A549 (cell line): ENCODE measurements around the gene FBXO22. TPM values are rescaled to one million over a fixed set of nuclear protein-coding genes. Genes with fewer than 3 reads are reported as not detected.
"Not testable (repeated sequence)": the region's sequence is repeated elsewhere in the genome, so short reads cannot be mapped to it uniquely, and the experiment has no call there.

Source experiments
- ATAC-seq, 2 experiments: fragments of 200-7000 bp in 1 of 2; fragments of >200 bp in 1 of 2; cut with Nextera tagmentation in 1 of 2; cut with Tn5 transposase in 1 of 2; 3 replicates each; pipeline versions ENCODE4 v1.8.0 to v1.9.1; 2018 to 2020; ENCODE audit warnings: mild to moderate bottlenecking in 1 of 2, moderate library complexity in 1 of 2
- CTCF ChIA-PET: fragments of 300-600 bp; sonication (Branson Sonifier 250); formaldehyde crosslinking; extraction: SDS; loops from one replicate; lab custom pipeline; 2021; ENCODE audit warnings: antibody characterized with exemption, inconsistent platforms; lab: Yijun Ruan, JAX
- POLR2A ChIA-PET: fragments of 350-600 bp; formaldehyde crosslinking; extraction: SDS; loops from one replicate; lab custom pipeline; 2021; ENCODE audit warnings: antibody characterized with exemption, inconsistent platforms; lab: Yijun Ruan, JAX
- DNase-seq, 2 experiments: peaks; one replicate each; pipeline versions ENCODE4 v3.0.0 to v3.0.0-alpha.2; 2011 to 2016; ENCODE audit warnings: low read depth in 1 of 2, low spot score in 1 of 2
- FAIRE-seq: peaks from 2 replicates; lab custom pipeline; 2011; peaks lifted over from hg19 to GRCh38; lab: Jason Lieb, UNC
- H3K27ac ChIP-seq, 2 experiments: fragments of >200 bp; sonication (Bioruptor Twin); formaldehyde crosslinking; 3 replicates each; pipeline ENCODE4 v1.5.1; 2016 to 2017
- H3K4me1 ChIP-seq: fragments of >200 bp; sonication (Bioruptor Twin); formaldehyde crosslinking; 3 replicates; pipeline ENCODE4 v1.6.1; 2016
- H3K4me2 ChIP-seq: fragments of >200 bp; sonication (Bioruptor Twin); formaldehyde crosslinking; 3 replicates; pipeline ENCODE4 v1.6.1; 2016
- H3K4me3 ChIP-seq: fragments of >200 bp; sonication (Bioruptor Twin); formaldehyde crosslinking; 3 replicates; pipeline ENCODE4 v1.5.1; 2016
- H3K9me3 ChIP-seq: fragments of >200 bp; sonication (Bioruptor Twin); formaldehyde crosslinking; 3 replicates; pipeline ENCODE4 v1.6.1; 2016
- CHD4 ChIP-seq: fragments of 200-600 bp; sonication (generic); IDR thresholded peaks from 2 replicates; pipeline ENCODE4 v1.6.1; 2016; ENCODE audit warnings: antibody characterized with exemption, mild to moderate bottlenecking, borderline replicate concordance
- E2F6 ChIP-seq: IDR thresholded peaks from 2 replicates; pipeline ENCODE4 v1.6.1; 2012; ENCODE audit warnings: low read depth, borderline replicate concordance
- FOSL2 ChIP-seq, 2 experiments: fragments of 450-650 bp in 1 of 2; fragments of >200 bp in 1 of 2; sonication (Bioruptor Twin) in 1 of 2; formaldehyde crosslinking; IDR thresholded peaks; 2 replicates each; pipeline versions ENCODE4 v1.5.0 to v1.6.1; 2016 to 2020; ENCODE audit warnings: mild to moderate bottlenecking in 1 of 2, moderate library complexity in 1 of 2
- GATA3 ChIP-seq: IDR thresholded peaks from 2 replicates; pipeline ENCODE4 v1.6.1; 2012; ENCODE audit warnings: borderline replicate concordance
- HDAC2 ChIP-seq: fragments of 200-600 bp; sonication (generic); IDR thresholded peaks from 2 replicates; pipeline ENCODE4 v1.6.1; 2016
- HES2 ChIP-seq: fragments of >200 bp; sonication (Bioruptor Twin); formaldehyde crosslinking; IDR thresholded peaks from 2 replicates; pipeline ENCODE4 v1.6.1; 2016
- HMGXB4 ChIP-seq: fragments of 250-450 bp; sonication (Bioruptor Pico); IDR thresholded peaks from 2 replicates; pipeline ENCODE4 v1.5.0; 2021; ENCODE audit warnings: mild to moderate bottlenecking, moderate library complexity, borderline replicate concordance
- KDM1A ChIP-seq: fragments of 200-600 bp; sonication (generic); IDR thresholded peaks from 2 replicates; pipeline ENCODE4 v1.6.1; 2016; ENCODE audit warnings: low read depth, mild to moderate bottlenecking
- MAZ ChIP-seq: fragments of 150-350 bp; IDR thresholded peaks from 2 replicates; pipeline ENCODE4 v1.6.1; 2014; ENCODE audit warnings: antibody characterized with exemption, low read depth, low read length, borderline replicate concordance
- MYC ChIP-seq: IDR thresholded peaks from 2 replicates; pipeline ENCODE4 v1.6.1; 2012; ENCODE audit warnings: mild to moderate bottlenecking, inconsistent platforms, low read length, improper control_type of control experiment, borderline replicate concordance
- NR3C1 ChIP-seq: fragments of >200 bp; sonication (Bioruptor Twin); formaldehyde crosslinking; IDR thresholded peaks from 3 replicates; pipeline ENCODE4 v1.6.1; 2017
- RCOR1 ChIP-seq: fragments of 150-350 bp; IDR thresholded peaks from 2 replicates; pipeline ENCODE4 v1.6.1; 2014; ENCODE audit warnings: antibody characterized with exemption, low read length, low read depth
- SMC3 ChIP-seq: fragments of >200 bp; sonication (Bioruptor Twin); formaldehyde crosslinking; IDR thresholded peaks from 3 replicates; pipeline ENCODE4 v1.6.1; 2018; ENCODE audit warnings: inconsistent platforms
- SREBF2 ChIP-seq: fragments of 450-650 bp; IDR thresholded peaks from 2 replicates; pipeline ENCODE4 v1.6.1; 2014; ENCODE audit warnings: mild to moderate bottlenecking, moderate library complexity
- TP53 ChIP-seq: fragments of 250-450 bp; sonication (Bioruptor Pico); IDR thresholded peaks from 2 replicates; pipeline ENCODE4 v1.5.0; 2021; ENCODE audit warnings: mild to moderate bottlenecking, moderate library complexity
- ZC3H11A ChIP-seq: fragments of 450-650 bp; IDR thresholded peaks from 2 replicates; pipeline ENCODE4 v1.6.1; 2014; ENCODE audit warnings: antibody characterized with exemption, mild to moderate bottlenecking
- ZSCAN20 ChIP-seq: fragments of 250-450 bp; sonication (Bioruptor Pico); IDR thresholded peaks from 2 replicates; pipeline ENCODE4 v1.8.0; 2022; ENCODE audit warnings: mild to moderate bottlenecking, moderate library complexity
- WGBS: methylation state at CpG from one replicate; pipeline ENCODE4 v1.1.6; 2017; ENCODE audit errors: missing lambda C conversion rate; 5-methylcytosine and 5-hydroxymethylcytosine counted together
- polyA plus RNA-seq, 4 experiments: library from polyadenylated mRNA; depleted of rRNA in 3 of 4; stranded (reverse); fragments of >200 nt; fragmentation: RNase III in 1 of 4; extraction: RNeasy Plus Mini Kit Qiagen cat#74134 plus additional on column Dnase treatment in 1 of 4; gene quantifications; 2 replicates in 3 of 4; 3 replicates in 1 of 4; pipeline ENCODE4 v1.2.3, GENCODE V29; 2011 to 2017

Gene FBXO22
- polyA plus RNA-seq, 2 of the 4 experiments (the other 2 are of a cell fraction) = 75.1 to 133 TPM

GRCh38 chr15:75869446-75869845 is 34.2 kb upstream of the FBXO22 start:
- DNase-seq (no peak), ATAC-seq (no peak)
- CTCF ChIA-PET = interaction anchor here (1.3 to 2.0 kb wide), 3 partner anchors 10 to 60 kb away, joined by 3 to 5 read pairs (median 3); no protein-coding TSS in a partner anchor
- Histone ChIP-seq H3K4me2 (no peak overlapping the region), H3K9me3 (no peaks in the 10 kb centered on the region), H3K27ac (no peak overlapping the region), H3K4me3 (no peak overlapping the region)
- POLR2A ChIA-PET = interaction anchor here (1.4 kb wide), 1 partner anchor 26 kb away, joined by 3 read pairs; the partner anchor contains the start of gene UBE2Q2
- TF ChIP-seq HMGXB4 (CRISPR knock-in tag) (no peak), ZSCAN20 (no peak), SREBF2 (no peak)
- TF ChIP-seq, all 56 proteins: peak for 0
- H3K4me1 ChIP-seq = peaks cover 8% of the 10 kb centered on the region; the same call in 1 of the 3 replicates
- no peak for FAIRE-seq

- WGBS = 81% methylated on average over 1 of the region's 1 CpG
- ATAC-seq, H3K4me2 ChIP-seq, H3K27ac ChIP-seq, H3K4me1 ChIP-seq, DNase-seq, FAIRE-seq, POLR2A ChIA-PET, H3K4me3 ChIP-seq, CTCF ChIA-PET, H3K9me3 ChIP-seq: not testable (repeated sequence)
Observed at GRCh38 chr15:75871589-75871988, 32.1 kb upstream of the FBXO22 start.

GRCh38 chr15:75872403-75872990 is 31.2 kb upstream of the FBXO22 start:
- ChIA-PET CTCF (no interaction called here), POLR2A (no interaction called here)
- Histone ChIP-seq H3K27ac (no peak overlapping the region), H3K4me2 (no peak overlapping the region), H3K4me3 (no peak overlapping the region), H3K4me1 (no peaks in the 10 kb centered on the region), H3K9me3 (no peaks in the 10 kb centered on the region)
- WGBS = 87% methylated on average over 4 of the region's 4 CpGs
- TF ChIP-seq MAZ (no peak), ZC3H11A (no peak), ZSCAN20 (no peak), GATA3 (no peak), HES2 (no peak), E2F6 (no peak), SMC3 (no peak), CHD4 (no peak), KDM1A (no peak), FOSL2 (IDR thresholded peaks at IDR 0.05) (no peak), FOSL2 (CRISPR knock-in tag; IDR thresholded peaks at IDR 0.05) (no peak), SREBF2 (no peak), HDAC2 (no peak), TP53 (CRISPR knock-in tag) (no peak), MYC (no peak), NR3C1 (no peak)
- FAIRE-seq = no peak
- ATAC-seq = no peak
- DNase-seq = no peak

- H3K27ac ChIP-seq = no peak overlapping the region
- CTCF ChIA-PET = interaction anchor here (0.7 to 1.8 kb wide), 4 partner anchors 9 to 74 kb away, joined by 3 to 6 read pairs (median 4); no protein-coding TSS in a partner anchor
Observed at GRCh38 chr15:75884041-75884440, 19.6 kb upstream of the FBXO22 start.

More at GRCh38 chr15:75884041-75884440, 19.6 kb upstream of the FBXO22 start:
- H3K4me2 ChIP-seq = no peak overlapping the region
- peaks cover 28% of the 10 kb centered on the region for H3K4me1 ChIP-seq
- ATAC-seq (no peak), DNase-seq (no peak), FAIRE-seq (no peak)
- POLR2A ChIA-PET = interaction anchor here (1.3 kb wide), 1 partner anchor 40 kb away, joined by 4 read pairs; the partner anchor contains the start of gene UBE2Q2
- WGBS = 76% methylated on average over 1 of the region's 1 CpG
- no peaks in the 10 kb centered on the region for H3K9me3 ChIP-seq
- no peak overlapping the region for H3K4me3 ChIP-seq
- TF ChIP-seq MAZ (no peak), HDAC2 (no peak), KDM1A (no peak), RCOR1 (no peak), CHD4 (no peak)
